Common myeloid progenitor, CD34-positive (primary cell): ENCODE results near the gene RAX2.

Experiments used
- CTCF ChIA-PET: fragments of 350-600 bp; sonication (Branson Sonifier 250); formaldehyde crosslinking; loops from one replicate; lab custom pipeline; 2021; ENCODE audit warnings: antibody characterized with exemption; lab: Charles Lee
- POLR2A ChIA-PET: fragments of 350-600 bp; sonication (Branson Sonifier 250); formaldehyde crosslinking; loops from one replicate; lab custom pipeline; 2021; ENCODE audit warnings: antibody characterized with exemption; lab: Charles Lee
- DNase-seq, 3 donors: peaks; one replicate each; pipeline versions ENCODE4 v3.0.0 to v3.0.0-alpha.2; 2013
- H3K27ac ChIP-seq, 2 experiments: 1 replicate in 1 of 2; 2 replicates in 1 of 2; pipeline ENCODE4 v1.7.0; 2013; ENCODE audit warnings: inconsistent platforms in 2 of 2, low read length in 2 of 2, mild to moderate bottlenecking in 2 of 2, low read depth in 1 of 2, moderate library complexity in 1 of 2; ENCODE audit not compliant: severe bottlenecking in 2 of 2, insufficient read depth in 1 of 2, poor library complexity in 1 of 2
- H3K27me3 ChIP-seq, 5 experiments: replicated peaks in 2 of 5; 1 replicate in 3 of 5; 2 replicates in 2 of 5; pipeline versions ENCODE4 v1.6.1 to v1.7.0; 2013; ENCODE audit warnings: low read length in 4 of 5, mild to moderate bottlenecking in 2 of 5, moderate library complexity in 2 of 5, inconsistent platforms in 1 of 5; ENCODE audit not compliant: insufficient read depth in 5 of 5, control insufficient read depth in 4 of 5
- H3K36me3 ChIP-seq, 4 experiments: 1 replicate in 2 of 4; 2 replicates in 2 of 4; pipeline versions ENCODE4 v1.6.1 to v1.7.0; 2013; ENCODE audit warnings: low read length in 3 of 4, control low read depth in 1 of 4, mild to moderate bottlenecking in 1 of 4; ENCODE audit not compliant: control insufficient read depth in 4 of 4, insufficient read depth in 4 of 4
- H3K4me1 ChIP-seq, 4 experiments: 1 replicate in 3 of 4; 2 replicates in 1 of 4; pipeline versions ENCODE4 v1.6.1 to v1.7.1; 2013; ENCODE audit warnings: low read length in 3 of 4, mild to moderate bottlenecking in 3 of 4, control low read depth in 1 of 4, inconsistent platforms in 1 of 4, moderate library complexity in 1 of 4; ENCODE audit not compliant: control insufficient read depth in 4 of 4, insufficient read depth in 4 of 4; ENCODE audit errors: control extremely low read depth in 1 of 4
- H3K4me3 ChIP-seq, 7 experiments: 1 replicate in 4 of 7; 2 replicates in 3 of 7; pipeline versions ENCODE4 v1.5.1 to v1.7.0; 2013; ENCODE audit warnings: mild to moderate bottlenecking in 7 of 7, low read length in 6 of 7, moderate library complexity in 6 of 7, inconsistent platforms in 2 of 7, low read depth in 2 of 7, control low read depth in 1 of 7; ENCODE audit not compliant: insufficient read depth in 4 of 7, control insufficient read depth in 1 of 7; ENCODE audit errors: extremely low read depth in 1 of 7
- H3K9me3 ChIP-seq, 5 experiments: 1 replicate in 4 of 5; 2 replicates in 1 of 5; pipeline versions ENCODE4 v1.6.1 to v1.7.1; 2013; ENCODE audit warnings: low read length in 4 of 5, mild to moderate bottlenecking in 2 of 5, inconsistent platforms in 1 of 5, low read depth in 1 of 5, moderate library complexity in 1 of 5; ENCODE audit not compliant: control insufficient read depth in 4 of 5, insufficient read depth in 2 of 5; ENCODE audit errors: control extremely low read depth in 1 of 5
- WGBS: methylation state at CpG from one replicate; pipeline ENCODE4 v1.1.5; 2013; ENCODE audit not compliant: insufficient coverage; 5-methylcytosine and 5-hydroxymethylcytosine counted together

The RAX2 gene

GRCh38 chr19:3743486-3743885 is 28.5 kb downstream of the RAX2 start:
- ChIA-PET CTCF (interaction anchor here (0.8 kb wide), 1 partner anchor 18 kb away, joined by 3 read pairs; no protein-coding TSS in a partner anchor), POLR2A (interaction anchor here (0.5 kb wide), 1 partner anchor 88 kb away, joined by 3 read pairs; no protein-coding TSS in a partner anchor)
- Histone ChIP-seq H3K36me3 (no peaks in the 10 kb centered on the region), H3K9me3 (peaks cover 0 to 3% (median 0%) of the 10 kb centered on the region in 5 experiments), H3K4me1 (peaks cover 0 to 2% (median 0%) of the 10 kb centered on the region in 4 experiments), H3K27me3 (no peaks in the 10 kb centered on the region), H3K4me3 (no peak overlapping the region), H3K27ac (no peak overlapping the region)
- peak in 2 of 3 donors; percentile 29 to 49 for DNase-seq
- WGBS = 100% methylated on average over 2 of the region's 2 CpGs

- H3K27ac ChIP-seq = no peak overlapping the region
- no peak overlapping the region for H3K4me3 ChIP-seq
- 93% methylated on average over 22 of the region's 24 CpGs for WGBS
- no peaks in the 10 kb centered on the region for H3K27me3 ChIP-seq
- no peak for DNase-seq
- H3K36me3 ChIP-seq = no peaks in the 10 kb centered on the region
- ChIA-PET CTCF (no interaction called here), POLR2A (no interaction called here)
- peaks cover 0 to 3% (median 0%) of the 10 kb centered on the region in 5 experiments for H3K9me3 ChIP-seq
- peaks cover 0 to 2% (median 0%) of the 10 kb centered on the region in 4 experiments for H3K4me1 ChIP-seq
These were observed 31.6 kb downstream of the RAX2 start for GRCh38 chr19:3740431-3740830.

GRCh38 chr19:3738477-3739220 is 33.4 kb downstream of the RAX2 start:
- H3K4me3 ChIP-seq = no peak overlapping the region
- peaks cover 0 to 3% (median 0%) of the 10 kb centered on the region in 5 experiments for H3K9me3 ChIP-seq
- WGBS = 94% methylated on average over 31 of the region's 32 CpGs
- H3K36me3 ChIP-seq = no peaks in the 10 kb centered on the region
- peaks cover 0 to 2% (median 0%) of the 10 kb centered on the region in 4 experiments for H3K4me1 ChIP-seq
- no peaks in the 10 kb centered on the region for H3K27me3 ChIP-seq
- no peak for DNase-seq
- POLR2A ChIA-PET = no interaction called here
- CTCF ChIA-PET = interaction anchor here (0.7 to 1.9 kb wide), 3 partner anchors 18 to 421 kb away, joined by 3 to 4 read pairs (median 3); partner anchors contain the start of genes APBA3 and MRPL54
- H3K27ac ChIP-seq = no peak overlapping the region

- Histone ChIP-seq H3K27me3 (no peaks in the 10 kb centered on the region), H3K27ac (no peak overlapping the region), H3K4me3 (no peak overlapping the region), H3K4me1 (peaks cover 0 to 2% (median 0%) of the 10 kb centered on the region in 4 experiments), H3K9me3 (no peaks in the 10 kb centered on the region), H3K36me3 (no peaks in the 10 kb centered on the region)
- CTCF ChIA-PET = interaction anchor here (0.7 to 1.9 kb wide), 3 partner anchors 19 to 420 kb away, joined by 3 to 4 read pairs (median 3); partner anchors contain the start of genes APBA3 and MRPL54
- POLR2A ChIA-PET = no interaction called here
- 92% methylated on average over 8 of the region's 10 CpGs for WGBS
- no peak for DNase-seq
These were observed 34.4 kb downstream of the RAX2 start for GRCh38 chr19:3737487-3738205.

- Histone ChIP-seq H3K4me1 (peaks cover 0 to 2% (median 0%) of the 10 kb centered on the region in 4 experiments), H3K36me3 (no peaks in the 10 kb centered on the region), H3K4me3 (no peak overlapping the region), H3K27ac (no peak overlapping the region), H3K9me3 (no peaks in the 10 kb centered on the region), H3K27me3 (no peaks in the 10 kb centered on the region)
- ChIA-PET POLR2A (interaction anchor here (0.7 kb wide), 1 partner anchor 29 kb away, joined by 5 read pairs; no protein-coding TSS in a partner anchor), CTCF (no interaction called here)
- WGBS = 96% methylated on average over 20 of the region's 21 CpGs
- no peak for DNase-seq
These were observed 35.8 kb downstream of the RAX2 start for GRCh38 chr19:3736106-3736724.

- WGBS = 100% methylated on average over 1 of the region's 14 CpGs
- H3K4me3 ChIP-seq = no peak overlapping the region
- ChIA-PET CTCF (interaction anchor here (1.6 kb wide), 1 partner anchor 23 kb away, joined by 4 read pairs; no protein-coding TSS in a partner anchor), POLR2A (no interaction called here)
- H3K27me3 ChIP-seq = no peaks in the 10 kb centered on the region
- no peaks in the 10 kb centered on the region for H3K36me3 ChIP-seq
- H3K27ac ChIP-seq = no peak overlapping the region
- H3K4me1 ChIP-seq = no peaks in the 10 kb centered on the region
- no peaks in the 10 kb centered on the region for H3K9me3 ChIP-seq
- no peak for DNase-seq
These were observed 37.8 kb downstream of the RAX2 start for GRCh38 chr19:3734310-3734600.
